ENCODE data around the gene DNM3.

DNM3 gene

DNA sequence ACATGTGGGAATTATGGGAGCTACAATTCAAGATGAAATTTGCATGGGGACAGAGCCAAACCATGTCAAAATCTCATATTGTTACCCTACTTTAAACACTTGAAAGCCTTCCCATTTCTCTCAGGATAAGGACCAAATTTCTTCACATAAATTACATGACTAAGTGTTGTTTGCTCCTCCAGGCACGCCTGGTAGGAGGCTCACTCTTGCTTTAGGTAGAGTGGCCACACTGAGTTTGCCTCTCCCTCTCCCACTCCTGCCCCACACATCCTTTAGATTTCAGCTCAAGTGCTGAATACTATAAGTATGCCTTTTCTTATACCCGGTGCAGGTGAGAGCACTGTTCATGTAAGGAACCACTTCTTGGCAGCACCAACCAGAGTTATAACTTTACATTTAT is 279.1 kb downstream of the DNM3 start:
- DNase-seq = no peak

DNA sequence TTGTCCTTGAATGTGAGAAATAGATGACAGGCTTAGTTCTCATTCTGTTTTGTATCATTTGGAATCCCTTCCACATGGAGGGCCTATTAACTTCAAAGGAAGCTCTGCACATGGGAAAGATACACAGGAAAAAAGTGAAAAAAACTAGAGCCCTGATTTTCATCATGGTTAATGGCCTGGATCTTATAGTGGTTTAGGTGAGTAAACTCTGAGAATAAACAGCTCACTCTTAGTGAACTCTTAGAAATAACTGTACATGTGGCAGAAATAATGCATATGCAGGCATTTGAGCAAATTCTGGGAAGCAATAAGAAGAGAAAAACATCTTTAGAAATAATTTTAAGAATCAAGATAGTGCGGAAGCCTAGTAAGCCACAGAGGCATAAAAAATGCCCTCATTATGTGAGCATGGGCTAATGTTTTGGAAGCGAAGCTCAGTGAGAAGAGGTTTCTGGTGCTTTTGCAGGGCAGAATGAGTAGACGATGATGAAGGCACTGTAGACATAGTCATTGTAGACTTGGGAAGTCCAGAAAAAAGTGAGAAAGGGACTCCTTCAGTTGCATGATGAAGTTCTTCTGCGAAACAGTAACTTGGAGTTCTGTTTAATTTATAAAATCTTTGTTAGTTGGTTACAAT is 279.9 kb downstream of the DNM3 start:
- no peak for DNase-seq

DNA sequence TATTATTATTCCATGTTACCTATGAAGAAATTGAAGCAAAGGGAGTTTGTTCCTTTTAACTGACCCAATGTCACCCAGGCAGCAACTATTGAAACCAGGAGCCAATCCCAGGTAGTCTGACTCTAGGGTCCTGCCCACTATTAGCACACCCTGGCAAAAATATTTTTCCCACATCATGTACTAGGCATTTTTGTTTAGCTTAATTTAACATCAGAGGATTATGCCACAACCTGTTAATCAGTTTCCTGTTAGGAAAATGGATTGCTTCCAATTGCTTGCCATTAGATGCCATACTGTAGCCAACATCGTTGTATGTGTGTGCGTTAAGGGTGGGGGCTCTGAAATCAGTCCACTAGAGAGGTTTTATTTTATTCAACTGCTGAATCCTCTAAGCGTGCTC is 281.1 kb downstream of the DNM3 start:
- DNase-seq = no peak

DNA sequence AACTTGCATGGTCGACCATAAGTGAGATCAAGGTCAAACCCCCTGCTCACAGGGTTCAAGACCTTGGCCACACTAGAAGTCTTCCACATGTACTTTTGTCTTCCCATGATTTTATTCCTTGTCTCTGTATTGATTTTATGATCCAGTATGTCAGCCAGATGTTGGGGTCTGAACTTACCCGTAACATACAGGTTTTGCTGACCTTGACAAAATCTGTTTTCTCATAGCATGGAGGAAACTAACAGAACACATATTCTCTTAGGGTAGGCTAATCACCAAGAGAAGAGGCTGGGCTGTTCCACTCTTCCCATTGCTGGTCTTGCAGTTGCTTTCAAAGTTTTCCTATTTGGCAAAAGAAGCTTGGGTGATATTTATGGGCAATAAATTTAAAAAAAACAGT is 284.0 kb downstream of the DNM3 start:
- DNase-seq = no peak

DNA sequence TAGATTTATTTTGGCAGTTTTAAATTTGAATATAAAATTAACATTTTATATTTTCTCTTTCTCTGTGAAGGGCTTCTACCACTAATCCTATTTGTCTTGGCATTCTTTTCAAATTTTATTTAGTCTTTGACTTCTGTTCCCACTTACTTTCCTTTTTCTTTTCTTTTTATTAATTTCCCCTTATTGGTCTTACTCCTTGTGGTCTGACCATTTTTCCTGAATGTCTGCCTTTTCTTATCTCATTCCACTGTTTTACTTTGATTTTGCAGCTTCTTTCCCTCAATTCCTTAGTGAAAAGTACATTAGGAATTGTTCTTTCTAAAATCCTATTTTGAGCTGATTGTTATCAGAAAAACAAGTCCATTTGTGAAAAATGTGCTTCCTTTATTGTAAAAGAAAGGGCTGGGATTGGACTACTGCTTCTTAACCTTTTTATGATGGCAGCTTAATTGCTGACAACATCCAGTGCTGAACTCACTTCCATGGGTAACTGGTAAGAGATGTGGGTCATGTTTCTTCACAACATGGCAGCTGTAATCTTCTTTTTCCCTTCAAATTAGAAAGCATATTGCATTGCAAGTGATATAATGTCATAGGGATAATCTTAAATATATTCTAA is 284.6 kb downstream of the DNM3 start:
- no peak for DNase-seq

DNA sequence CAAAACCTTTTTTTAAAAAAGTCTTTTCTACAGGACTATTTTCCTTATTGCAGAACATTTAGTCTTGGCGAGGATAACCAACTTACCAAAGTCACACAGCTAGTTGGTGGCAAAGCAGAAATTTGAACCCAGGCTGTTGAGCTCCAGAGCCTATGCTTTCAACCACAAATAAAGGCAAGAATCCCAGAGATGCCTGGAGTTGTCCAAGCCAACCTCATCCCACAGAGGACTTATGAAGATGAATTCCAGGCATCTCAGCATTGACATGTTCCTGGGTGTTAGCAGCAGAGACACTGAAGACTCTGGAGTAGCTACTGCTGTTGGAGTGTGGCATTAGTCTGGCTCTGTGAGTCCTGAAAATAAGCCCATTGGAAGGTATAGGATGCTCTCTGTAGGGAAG is 291.5 kb downstream of the DNM3 start:
- no peak for DNase-seq

DNA sequence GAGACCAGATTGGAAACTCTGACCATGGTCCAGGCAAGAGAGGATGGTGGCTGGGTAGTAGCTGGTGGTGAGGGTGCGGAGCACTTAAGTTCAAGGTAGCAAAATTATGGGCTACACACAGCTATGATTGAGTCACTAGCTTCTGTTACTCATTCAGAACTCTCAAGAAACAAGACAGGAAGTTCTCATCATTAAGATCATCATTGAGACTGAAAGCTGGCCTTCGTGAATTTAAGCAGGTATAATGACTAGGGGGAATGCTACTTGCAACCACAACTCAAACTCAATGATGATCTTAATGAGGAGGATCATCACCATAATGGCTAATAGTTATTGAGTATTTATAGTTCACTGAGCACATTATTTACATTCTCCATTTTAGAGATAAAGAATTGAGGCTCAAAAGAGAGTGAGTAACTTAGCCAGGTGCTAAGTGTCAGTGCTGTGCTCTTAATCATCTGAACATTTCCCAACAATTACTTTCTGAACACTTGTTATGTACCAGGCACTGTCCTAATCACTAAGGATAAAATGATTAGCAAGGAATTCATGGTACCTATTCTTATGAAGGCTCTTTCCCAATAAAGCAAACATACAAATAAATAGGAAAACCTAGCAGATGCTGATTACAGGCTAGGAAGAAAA is 292.9 kb downstream of the DNM3 start:
- DNase-seq = no peak

DNA sequence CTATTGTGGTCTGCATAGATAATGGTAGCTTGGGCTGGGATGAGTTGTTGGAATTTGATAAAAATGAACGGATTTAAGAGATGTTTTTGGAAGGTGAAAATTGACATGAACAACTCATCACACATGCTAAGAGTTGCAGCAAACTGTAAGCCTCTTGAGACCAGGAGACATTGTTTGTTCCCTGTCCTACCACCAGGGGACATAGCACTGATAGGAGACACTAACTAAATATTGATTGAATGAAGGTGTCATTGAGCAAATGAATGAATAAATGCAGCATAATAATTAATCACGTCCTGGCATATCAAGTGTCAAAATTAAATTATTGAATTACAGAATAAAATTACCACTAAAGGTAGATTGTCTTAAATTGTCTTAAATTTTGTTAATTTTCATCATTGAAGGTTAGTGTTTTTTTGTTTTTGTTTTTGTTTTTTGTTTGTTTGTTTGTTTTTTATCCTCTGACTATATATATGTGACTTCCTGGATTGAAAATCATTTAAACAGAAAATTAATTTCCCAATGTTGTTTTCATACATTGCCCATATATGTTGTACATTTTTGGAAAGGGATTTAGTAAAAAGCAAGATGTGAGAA is 293.9 kb downstream of the DNM3 start:
- no peak for DNase-seq

DNA sequence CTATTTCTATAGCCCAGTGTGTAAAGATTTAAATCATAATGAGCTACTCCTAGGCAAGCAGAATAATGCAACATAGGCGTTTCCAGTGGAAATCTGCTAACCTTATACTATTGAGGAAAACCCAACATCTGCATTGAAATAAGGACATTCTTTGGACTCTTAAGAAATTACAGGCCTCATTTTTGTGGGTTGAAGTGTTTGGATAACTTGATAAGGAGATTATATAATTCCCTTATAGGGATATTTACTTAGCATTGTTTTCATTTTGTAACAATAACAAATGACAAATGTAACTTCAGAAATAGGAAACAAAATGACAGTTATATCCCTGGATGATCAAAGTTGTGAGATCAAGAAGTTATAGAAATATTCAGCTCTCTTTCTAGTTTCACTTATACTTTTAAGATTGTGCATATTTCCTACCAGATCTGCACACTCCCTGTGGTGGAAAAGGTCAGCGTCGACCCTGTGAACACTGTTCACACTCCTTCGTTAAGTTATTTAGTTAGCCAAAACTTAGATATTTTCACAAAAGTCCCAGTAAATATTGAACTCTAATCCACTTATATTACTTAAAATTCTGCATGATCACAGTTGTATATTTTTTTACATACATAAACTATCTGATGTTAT is 294.8 kb downstream of the DNM3 start:
- DNase-seq = no peak

DNA sequence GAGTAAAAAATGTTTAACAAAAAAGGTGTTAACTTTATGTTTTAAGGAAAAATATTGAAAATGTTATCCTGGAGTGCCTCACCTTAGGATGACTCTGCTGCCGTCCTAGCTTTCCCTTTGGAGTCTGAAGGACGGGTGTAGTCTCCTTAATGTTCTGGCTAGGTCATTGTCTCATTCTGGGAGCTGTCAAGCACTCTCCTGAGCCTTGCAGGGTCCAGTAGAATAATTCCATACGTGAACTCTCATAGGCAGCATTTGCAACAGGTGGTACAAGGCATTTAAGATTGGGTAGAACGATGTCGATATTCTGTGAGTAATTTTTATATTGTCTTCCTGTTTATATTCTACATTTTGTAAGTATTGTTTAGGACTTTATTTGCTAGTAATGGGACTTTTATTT is 295.6 kb downstream of the DNM3 start:
- DNase-seq = no peak

DNA sequence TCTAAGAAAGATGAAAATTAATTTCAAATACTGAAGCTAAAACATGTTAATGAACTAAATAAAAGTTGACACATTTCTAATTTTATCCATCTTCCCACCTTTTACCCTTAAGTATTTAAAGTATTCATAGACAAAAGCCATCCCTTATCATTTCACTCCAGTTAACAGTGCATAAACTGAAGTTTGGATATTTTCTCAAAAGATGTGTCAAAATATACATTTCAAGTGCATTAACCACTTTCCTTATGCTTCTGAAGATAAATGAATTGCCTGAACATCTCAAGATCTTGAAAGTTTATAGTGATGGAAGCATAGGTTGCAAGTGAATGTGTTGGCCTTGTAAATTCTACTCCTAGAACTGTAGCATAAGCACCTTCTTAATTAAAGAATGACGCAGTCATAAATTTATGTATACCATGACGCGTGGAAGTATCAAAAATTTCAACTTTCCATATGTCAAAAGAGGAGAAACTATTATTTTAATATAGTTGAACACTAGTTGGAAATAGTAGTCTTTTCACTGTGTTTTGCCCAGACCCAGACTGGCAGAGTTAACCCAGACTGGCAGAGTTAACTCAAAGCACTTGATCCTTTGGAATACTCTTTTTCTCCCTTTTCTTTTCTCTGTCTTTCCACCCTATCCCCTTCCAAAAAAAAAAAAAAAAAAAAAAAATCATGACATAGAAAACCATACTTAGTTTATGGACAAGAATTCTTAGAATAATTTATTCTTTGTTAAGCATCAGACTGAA is 296.6 kb downstream of the DNM3 start:
- DNase-seq = no peak

DNA sequence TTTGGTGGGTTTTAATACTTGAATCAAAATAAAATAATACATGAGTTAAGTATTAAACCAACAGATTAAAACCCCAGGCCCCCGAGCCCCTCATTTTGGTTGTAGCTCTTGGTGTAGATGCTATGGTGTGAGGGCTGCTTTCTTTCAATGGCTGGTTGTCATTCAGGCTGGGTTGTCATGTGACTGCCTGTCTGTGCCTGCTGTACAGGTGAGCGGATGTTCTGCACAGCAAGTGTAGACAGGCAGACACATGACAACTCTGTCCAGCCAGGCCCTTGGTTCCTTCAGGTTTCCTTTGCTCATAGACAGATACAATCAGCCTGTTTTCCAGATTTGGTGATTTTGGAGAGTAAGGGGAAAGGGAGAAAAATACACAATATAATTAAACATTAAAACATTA is 297.3 kb downstream of the DNM3 start:
- DNase-seq = no peak

DNA sequence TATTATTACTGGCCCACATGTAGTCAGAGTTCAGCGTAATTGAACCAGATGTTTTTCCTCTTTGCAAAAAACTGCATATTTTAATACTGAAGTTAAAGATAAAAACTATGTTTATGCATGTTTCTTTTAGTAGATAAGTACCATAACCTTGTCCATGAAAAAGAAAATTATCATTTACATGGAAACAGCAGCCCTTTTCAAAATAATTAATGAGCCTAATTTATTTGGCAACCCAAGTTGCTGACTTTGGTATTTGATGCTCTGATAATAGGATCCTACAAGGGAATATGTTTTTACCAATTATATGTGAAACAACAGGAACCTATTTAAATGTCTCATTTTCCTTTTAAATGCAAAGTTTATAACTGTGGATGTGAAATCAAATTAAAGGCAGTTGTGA is 297.9 kb downstream of the DNM3 start:
- no peak for DNase-seq

DNA sequence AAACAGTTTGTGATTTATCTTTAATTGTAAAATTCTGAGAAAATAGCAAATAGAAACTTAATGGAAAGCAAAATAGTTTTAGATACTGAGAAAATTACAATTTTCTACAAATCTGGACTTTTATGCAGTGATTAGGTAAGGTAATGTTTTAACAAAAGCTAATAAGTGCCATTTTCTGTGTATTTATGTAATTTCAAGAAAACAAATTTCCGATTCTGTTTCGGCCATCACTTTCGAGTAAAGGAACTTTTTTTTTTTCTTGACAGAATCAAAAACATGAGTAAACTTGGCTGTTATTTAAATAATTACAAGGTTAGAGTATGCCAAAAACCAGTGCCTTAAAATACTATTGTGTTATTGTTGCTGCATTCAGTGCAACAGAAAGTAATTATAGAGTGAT is 298.8 kb downstream of the DNM3 start:
- DNase-seq = no peak

DNA sequence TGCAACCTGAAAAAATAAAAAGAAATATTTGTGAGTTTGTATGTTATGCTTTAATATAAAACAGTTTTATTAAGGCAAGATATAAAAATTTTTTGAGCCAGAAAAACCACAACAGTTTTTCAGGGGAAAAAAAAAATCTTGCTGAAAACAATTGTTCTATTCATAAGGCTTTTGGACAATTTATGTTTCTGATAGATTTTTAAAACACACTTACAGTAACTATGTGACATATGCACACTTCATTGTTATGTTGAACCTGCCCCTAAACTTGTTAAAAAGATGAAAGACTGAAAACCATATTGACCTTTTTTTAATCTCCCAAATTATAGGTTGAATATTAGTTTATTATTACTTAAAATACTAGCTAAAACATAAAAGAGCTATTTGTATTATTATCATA is 299.3 kb downstream of the DNM3 start:
- DNase-seq = no peak

DNA sequence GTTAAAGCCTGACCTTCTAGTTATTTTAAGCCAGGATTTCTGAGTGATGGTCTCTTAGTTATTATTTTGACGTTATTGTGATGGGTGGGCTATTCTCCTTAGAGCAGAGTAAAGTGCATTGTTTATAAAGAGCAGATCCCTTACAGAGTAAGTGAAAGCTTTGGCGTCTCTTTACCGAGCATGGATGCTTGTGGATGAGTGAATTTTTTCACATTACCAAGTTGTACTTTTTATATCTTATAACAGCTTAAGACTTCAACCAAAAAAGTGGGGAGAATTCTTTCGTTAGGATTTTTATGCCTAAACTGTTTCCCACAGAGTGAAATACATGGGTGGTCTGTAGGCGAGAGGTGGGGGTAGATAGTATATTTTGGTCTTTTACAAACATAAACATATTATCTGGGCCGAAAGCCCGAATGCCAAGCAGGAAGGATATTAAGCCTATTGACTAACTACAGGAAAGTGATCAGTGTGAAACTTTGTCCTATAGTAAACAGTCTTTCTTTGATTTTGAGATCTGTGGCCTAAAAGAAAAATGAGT is 300.1 kb downstream of the DNM3 start:
- no peak for DNase-seq

DNA sequence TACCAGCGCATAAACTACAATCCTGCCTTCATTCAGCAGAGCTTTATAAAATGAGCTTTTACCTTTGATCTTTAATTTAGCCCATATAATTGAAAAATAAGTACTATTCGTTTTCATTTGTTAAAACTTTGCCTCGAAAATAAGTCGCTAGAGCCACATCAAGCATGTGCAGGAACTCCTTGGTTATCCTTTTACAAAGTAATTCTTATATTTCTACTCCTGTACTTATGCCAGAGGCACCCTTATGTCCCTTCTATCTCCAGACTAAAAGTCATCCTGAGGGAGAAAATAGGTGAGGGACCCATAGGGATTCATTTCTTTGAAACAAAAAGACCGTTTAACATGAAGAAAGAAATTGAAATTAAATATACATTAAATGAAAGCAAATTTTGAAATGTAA is 301.0 kb downstream of the DNM3 start:
- no peak for DNase-seq

DNA sequence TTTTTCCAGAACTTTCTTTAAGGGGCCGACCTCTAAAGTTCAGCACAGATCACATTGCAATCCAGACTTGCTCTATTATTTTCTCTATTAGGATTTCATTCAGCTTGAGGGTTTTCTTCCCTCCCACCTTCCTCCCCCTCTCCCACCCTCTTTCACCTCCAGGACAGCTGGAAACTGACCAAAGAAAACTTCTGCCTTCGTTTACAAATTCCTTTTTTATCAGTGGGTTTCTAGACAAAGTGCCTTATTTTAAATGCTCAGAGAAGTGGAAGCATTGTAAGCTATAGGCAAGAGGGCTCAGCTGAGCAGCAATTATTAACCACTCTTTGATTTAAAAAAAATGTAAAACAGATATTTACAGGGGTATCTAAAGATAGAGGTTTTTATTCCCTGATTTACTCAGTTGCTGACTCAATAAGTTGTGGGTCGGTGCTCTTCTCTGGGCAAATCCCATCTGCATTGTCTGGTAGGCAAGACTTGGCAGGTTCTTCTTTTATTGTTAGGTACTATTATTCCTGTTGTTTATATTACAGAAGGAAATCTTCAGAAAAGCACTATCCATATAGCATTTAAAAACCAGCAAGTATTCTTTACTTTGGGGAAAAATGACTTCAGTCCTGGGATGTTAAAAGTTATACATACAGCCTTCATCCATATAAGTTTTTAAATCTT is 302.2 kb downstream of the DNM3 start:
- no peak for DNase-seq

DNA sequence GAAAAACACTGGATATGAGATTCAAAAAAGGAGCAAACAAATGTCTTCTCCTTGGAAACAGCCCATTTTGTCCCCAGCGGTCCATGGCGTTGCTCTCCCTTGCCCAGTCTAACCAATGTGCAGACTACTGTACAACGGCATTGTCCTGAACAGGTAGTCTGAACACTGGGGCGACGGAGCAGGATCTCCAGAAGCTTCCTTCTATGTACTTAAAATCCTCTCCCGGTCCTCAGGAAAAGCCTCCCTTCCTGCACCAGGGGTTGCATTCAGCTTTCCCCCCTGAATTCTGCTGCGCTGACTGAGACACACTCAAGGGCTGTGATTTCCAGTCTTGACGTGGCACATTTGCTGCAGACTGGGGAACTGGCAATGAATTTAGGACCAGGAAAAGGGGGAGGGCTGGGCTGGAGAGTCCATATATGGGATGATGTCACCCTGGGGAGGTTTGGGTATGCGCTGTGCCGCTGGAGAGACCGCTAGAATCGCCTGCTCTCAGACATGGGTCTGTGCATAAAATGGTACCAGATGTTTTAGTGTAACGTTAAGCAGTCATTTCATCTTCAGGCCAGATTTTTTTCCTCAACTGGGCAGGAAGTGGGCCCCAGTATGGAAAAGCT is 303.3 kb downstream of the DNM3 start:
- DNase-seq = no peak

DNA sequence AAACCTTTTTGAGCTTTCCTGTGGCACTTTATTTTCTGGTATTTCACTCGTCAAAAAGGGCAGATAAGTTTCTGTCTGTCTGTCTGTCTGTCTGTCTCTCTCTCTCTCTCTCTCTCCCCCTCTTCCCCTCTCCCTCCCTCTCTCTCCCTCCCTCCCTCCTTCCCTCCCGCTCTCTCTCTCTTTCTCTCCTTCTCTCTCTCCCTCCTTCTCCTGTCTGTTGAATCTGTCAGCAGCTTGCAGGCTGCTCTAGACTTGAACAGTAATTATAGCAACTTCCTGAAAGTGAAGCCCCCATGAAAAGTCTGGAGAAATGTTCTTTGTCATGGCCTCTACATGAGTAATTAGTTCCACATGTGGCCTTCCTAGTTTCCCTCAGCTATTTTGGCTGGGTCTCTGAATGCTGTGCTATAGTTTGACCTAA is 303.9 kb downstream of the DNM3 start:
- DNase-seq = no peak

DNA sequence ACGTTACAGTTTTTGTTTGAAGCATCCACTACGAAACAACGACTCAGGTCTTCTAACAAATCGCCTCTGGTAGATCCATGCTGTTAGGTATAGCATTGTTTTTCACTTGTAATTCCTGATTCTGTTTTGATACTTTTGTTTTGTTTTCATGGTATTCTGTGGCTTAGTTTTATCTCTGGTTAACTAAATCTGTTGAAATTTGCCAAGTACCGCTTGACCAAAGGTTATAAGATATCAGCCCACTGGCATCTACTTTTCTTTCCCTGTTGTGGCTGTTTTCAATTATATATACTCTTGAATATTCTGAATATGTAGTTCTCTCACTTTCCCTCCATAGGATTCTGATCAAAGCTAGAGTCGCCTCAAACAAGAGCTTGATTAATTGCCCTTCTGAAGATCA is 304.4 kb downstream of the DNM3 start:
- DNase-seq = no peak

Measured in COR-L47 (cell line).